ENCODE data around the gene ERBIN. TPM values are rescaled to one million over a fixed set of nuclear protein-coding genes. Genes with fewer than 3 reads are reported as not detected.

The ERBIN gene
- total and polyA plus RNA-seq, 2 experiments from 2014 or later: 15.6 to 26.4 TPM

DNA sequence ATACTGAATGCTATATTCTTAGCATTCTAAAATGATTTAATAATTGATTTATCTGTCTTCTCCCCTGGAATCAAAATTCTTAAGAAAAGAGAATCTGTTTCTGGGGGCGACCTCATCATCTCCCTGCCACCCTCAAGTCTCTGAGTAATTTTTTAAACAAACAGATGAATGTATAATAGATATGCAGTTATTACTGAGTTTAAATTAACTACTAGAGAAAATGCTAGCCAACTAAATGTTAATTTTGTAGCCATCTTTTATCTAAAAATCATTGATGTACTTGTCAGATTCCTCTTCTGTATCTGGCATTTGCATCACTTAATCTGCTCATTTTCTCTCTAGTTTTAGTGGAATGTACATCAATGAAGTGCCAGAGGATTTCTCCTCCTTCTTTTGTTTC lies 87.5 kb downstream of the ERBIN start:
- no peaks in the 10 kb centered on the region for H3K27me3 ChIP-seq (ENCODE audit: insufficient read depth)
- no peaks in the 10 kb centered on the region for H3K36me3 ChIP-seq (ENCODE audit: insufficient read depth)
- no peaks in the 10 kb centered on the region; the same call in 2 of the 3 replicates for H3K4me1 Mint-ChIP-seq
- H3K9me2 ChIP-seq (ENCODE audit: insufficient read depth): no peaks in the 10 kb centered on the region
- no peak overlapping the region for H2AFZ ChIP-seq
- H3K27me3 Mint-ChIP-seq (ENCODE audit: insufficient read depth, low read depth, poor library complexity): peaks cover 5% of the 10 kb centered on the region
- H3K36me3 Mint-ChIP-seq (ENCODE audit: low read depth): no peaks in the 10 kb centered on the region; the same call in 2 of the 3 replicates
- H3K4me2 ChIP-seq: no peak overlapping the region
- no peak overlapping the region for H3K4me3 ChIP-seq
- no peaks in the 10 kb centered on the region for H3F3A ChIP-seq (replicated peaks; ENCODE audit: low read depth)
- ATAC-seq (no peak), DNase-seq (ENCODE audit: low spot score) (no peak)
- no peak overlapping the region for H3K27ac ChIP-seq (ENCODE audit: low read depth)
- no peak for TF ChIP-seq POLR2AphosphoS5 (IDR thresholded peaks at IDR 0.05; ENCODE audit: low read depth)
- TF ChIP-seq ZNF114 (CRISPR knock-in tag; IDR thresholded peaks at IDR 0.05): no peak
- TF ChIP-seq, protein P1, sequence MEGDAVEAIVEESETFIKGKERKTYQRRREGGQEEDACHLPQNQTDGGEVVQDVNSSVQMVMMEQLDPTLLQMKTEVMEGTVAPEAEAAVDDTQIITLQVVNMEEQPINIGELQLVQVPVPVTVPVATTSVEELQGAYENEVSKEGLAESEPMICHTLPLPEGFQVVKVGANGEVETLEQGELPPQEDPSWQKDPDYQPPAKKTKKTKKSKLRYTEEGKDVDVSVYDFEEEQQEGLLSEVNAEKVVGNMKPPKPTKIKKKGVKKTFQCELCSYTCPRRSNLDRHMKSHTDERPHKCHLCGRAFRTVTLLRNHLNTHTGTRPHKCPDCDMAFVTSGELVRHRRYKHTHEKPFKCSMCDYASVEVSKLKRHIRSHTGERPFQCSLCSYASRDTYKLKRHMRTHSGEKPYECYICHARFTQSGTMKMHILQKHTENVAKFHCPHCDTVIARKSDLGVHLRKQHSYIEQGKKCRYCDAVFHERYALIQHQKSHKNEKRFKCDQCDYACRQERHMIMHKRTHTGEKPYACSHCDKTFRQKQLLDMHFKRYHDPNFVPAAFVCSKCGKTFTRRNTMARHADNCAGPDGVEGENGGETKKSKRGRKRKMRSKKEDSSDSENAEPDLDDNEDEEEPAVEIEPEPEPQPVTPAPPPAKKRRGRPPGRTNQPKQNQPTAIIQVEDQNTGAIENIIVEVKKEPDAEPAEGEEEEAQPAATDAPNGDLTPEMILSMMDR (conservative IDR thresholded peaks at IDR 0.05; ENCODE audit: low read depth in 2 of 2): no peak
- TF ChIP-seq ZNF331 (CRISPR knock-in tag; IDR thresholded peaks at IDR 0.05; ENCODE audit: low read depth): no peak
- TF ChIP-seq JUNB (IDR thresholded peaks at IDR 0.05; ENCODE audit: unreplicated experiment): no peak
- TF ChIP-seq NANOG (IDR thresholded peaks at IDR 0.05; ENCODE audit: borderline replicate concordance): no peak
- no peak for TF ChIP-seq CREB1 (CRISPR knock-in tag; IDR thresholded peaks at IDR 0.05; ENCODE audit: low read depth)
- TF ChIP-seq, protein P2, sequence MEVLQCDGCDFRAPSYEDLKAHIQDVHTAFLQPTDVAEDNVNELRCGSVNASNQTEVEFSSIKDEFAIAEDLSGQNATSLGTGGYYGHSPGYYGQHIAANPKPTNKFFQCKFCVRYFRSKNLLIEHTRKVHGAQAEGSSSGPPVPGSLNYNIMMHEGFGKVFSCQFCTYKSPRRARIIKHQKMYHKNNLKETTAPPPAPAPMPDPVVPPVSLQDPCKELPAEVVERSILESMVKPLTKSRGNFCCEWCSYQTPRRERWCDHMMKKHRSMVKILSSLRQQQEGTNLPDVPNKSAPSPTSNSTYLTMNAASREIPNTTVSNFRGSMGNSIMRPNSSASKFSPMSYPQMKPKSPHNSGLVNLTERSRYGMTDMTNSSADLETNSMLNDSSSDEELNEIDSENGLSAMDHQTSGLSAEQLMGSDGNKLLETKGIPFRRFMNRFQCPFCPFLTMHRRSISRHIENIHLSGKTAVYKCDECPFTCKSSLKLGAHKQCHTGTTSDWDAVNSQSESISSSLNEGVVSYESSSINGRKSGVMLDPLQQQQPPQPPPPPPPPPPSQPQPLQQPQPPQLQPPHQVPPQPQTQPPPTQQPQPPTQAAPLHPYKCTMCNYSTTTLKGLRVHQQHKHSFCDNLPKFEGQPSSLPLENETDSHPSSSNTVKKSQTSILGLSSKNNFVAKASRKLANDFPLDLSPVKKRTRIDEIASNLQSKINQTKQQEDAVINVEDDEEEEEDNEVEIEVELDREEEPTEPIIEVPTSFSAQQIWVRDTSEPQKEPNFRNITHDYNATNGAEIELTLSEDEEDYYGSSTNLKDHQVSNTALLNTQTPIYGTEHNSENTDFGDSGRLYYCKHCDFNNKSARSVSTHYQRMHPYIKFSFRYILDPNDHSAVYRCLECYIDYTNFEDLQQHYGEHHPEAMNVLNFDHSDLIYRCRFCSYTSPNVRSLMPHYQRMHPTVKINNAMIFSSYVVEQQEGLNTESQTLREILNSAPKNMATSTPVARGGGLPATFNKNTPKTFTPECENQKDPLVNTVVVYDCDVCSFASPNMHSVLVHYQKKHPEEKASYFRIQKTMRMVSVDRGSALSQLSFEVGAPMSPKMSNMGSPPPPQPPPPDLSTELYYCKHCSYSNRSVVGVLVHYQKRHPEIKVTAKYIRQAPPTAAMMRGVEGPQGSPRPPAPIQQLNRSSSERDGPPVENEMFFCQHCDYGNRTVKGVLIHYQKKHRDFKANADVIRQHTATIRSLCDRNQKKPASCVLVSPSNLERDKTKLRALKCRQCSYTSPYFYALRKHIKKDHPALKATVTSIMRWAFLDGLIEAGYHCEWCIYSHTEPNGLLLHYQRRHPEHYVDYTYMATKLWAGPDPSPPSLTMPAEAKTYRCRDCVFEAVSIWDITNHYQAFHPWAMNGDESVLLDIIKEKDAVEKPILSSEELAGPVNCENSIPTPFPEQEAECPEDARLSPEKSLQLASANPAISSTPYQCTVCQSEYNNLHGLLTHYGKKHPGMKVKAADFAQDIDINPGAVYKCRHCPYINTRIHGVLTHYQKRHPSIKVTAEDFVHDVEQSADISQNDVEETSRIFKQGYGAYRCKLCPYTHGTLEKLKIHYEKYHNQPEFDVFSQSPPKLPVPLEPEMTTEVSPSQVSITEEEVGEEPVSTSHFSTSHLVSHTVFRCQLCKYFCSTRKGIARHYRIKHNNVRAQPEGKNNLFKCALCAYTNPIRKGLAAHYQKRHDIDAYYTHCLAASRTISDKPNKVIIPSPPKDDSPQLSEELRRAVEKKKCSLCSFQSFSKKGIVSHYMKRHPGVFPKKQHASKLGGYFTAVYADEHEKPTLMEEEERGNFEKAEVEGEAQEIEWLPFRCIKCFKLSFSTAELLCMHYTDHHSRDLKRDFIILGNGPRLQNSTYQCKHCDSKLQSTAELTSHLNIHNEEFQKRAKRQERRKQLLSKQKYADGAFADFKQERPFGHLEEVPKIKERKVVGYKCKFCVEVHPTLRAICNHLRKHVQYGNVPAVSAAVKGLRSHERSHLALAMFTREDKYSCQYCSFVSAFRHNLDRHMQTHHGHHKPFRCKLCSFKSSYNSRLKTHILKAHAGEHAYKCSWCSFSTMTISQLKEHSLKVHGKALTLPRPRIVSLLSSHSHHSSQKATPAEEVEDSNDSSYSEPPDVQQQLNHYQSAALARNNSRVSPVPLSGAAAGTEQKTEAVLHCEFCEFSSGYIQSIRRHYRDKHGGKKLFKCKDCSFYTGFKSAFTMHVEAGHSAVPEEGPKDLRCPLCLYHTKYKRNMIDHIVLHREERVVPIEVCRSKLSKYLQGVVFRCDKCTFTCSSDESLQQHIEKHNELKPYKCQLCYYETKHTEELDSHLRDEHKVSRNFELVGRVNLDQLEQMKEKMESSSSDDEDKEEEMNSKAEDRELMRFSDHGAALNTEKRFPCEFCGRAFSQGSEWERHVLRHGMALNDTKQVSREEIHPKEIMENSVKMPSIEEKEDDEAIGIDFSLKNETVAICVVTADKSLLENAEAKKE (CRISPR knock-in tag; IDR thresholded peaks at IDR 0.05): no peak
- TF ChIP-seq, protein P3, sequence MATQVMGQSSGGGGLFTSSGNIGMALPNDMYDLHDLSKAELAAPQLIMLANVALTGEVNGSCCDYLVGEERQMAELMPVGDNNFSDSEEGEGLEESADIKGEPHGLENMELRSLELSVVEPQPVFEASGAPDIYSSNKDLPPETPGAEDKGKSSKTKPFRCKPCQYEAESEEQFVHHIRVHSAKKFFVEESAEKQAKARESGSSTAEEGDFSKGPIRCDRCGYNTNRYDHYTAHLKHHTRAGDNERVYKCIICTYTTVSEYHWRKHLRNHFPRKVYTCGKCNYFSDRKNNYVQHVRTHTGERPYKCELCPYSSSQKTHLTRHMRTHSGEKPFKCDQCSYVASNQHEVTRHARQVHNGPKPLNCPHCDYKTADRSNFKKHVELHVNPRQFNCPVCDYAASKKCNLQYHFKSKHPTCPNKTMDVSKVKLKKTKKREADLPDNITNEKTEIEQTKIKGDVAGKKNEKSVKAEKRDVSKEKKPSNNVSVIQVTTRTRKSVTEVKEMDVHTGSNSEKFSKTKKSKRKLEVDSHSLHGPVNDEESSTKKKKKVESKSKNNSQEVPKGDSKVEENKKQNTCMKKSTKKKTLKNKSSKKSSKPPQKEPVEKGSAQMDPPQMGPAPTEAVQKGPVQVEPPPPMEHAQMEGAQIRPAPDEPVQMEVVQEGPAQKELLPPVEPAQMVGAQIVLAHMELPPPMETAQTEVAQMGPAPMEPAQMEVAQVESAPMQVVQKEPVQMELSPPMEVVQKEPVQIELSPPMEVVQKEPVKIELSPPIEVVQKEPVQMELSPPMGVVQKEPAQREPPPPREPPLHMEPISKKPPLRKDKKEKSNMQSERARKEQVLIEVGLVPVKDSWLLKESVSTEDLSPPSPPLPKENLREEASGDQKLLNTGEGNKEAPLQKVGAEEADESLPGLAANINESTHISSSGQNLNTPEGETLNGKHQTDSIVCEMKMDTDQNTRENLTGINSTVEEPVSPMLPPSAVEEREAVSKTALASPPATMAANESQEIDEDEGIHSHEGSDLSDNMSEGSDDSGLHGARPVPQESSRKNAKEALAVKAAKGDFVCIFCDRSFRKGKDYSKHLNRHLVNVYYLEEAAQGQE (IDR thresholded peaks at IDR 0.05; ENCODE audit: unreplicated experiment): no peak
- no peak for TF ChIP-seq EZH2 (IDR thresholded peaks at IDR 0.05; ENCODE audit: low read depth, unreplicated experiment)
- TF ChIP-seq EZH2phosphoT487 (IDR thresholded peaks at IDR 0.05; ENCODE audit: unreplicated experiment): no peak
- H3K79me2 ChIP-seq (replicated peaks; ENCODE audit: insufficient read depth): peaks cover 18% of the 10 kb centered on the region
- no peaks in the 10 kb centered on the region for H3K9me3 Mint-ChIP-seq
- H3K27ac Mint-ChIP-seq: no peak overlapping the region
- no peak overlapping the region for H3K4me3 Mint-ChIP-seq
- H4K20me1 ChIP-seq (replicated peaks; ENCODE audit: insufficient read depth): peaks cover 7% of the 10 kb centered on the region
- no peaks in the 10 kb centered on the region for H3K4me1 ChIP-seq (ENCODE audit: insufficient read depth)
